GM12873 (cell line): ENCODE results near the gene DDX19B.

Experiments
- CTCF ChIP-seq: IDR thresholded peaks from 2 replicates; pipeline ENCODE4 v1.5.1; 2012; ENCODE audit warnings: low read depth, mild to moderate bottlenecking, moderate library complexity, low read length, control low read depth; ENCODE audit not compliant: insufficient read depth; ENCODE audit errors: missing control alignments

Gene DDX19B

GRCh38 chr16:70254180-70254964 lies 44.6 kb upstream of the DDX19B start:
- no peak for TF ChIP-seq CTCF

GRCh38 chr16:70254965-70255286 lies 44.1 kb upstream of the DDX19B start:
- TF ChIP-seq CTCF, result no peak

GRCh38 chr16:70255574-70255973 lies 43.4 kb upstream of the DDX19B start:
- no peak for TF ChIP-seq CTCF

- no peak for TF ChIP-seq CTCF
Observed at GRCh38 chr16:70257391-70257790, 41.6 kb upstream of the DDX19B start.

GRCh38 chr16:70258065-70258464 lies 40.9 kb upstream of the DDX19B start:
- no peak for TF ChIP-seq CTCF

- TF ChIP-seq CTCF, result no peak
Observed at GRCh38 chr16:70258946-70259345, 40.0 kb upstream of the DDX19B start.

- TF ChIP-seq CTCF, result peak; percentile 75
Observed at GRCh38 chr16:70267516-70267915, 31.5 kb upstream of the DDX19B start.
